Small intestine (tissue), 7 donors: ENCODE measurements around the gene TBC1D17. TPM values are rescaled to one million over a fixed set of nuclear protein-coding genes. Genes with fewer than 3 reads are reported as not detected.

Experiments
- DNase-seq, 2 donors: peaks; one replicate each; pipeline versions ENCODE4 v3.0.0 to v3.0.0-alpha.2; 2013
- FAIRE-seq: peaks from 2 replicates; lab custom pipeline; 2012; peaks lifted over from hg19 to GRCh38; lab: Jason Lieb, UNC
- H3K27ac ChIP-seq, 3 donors: one replicate each; pipeline ENCODE4 v1.5.1; 2013; ENCODE audit warnings: low read length in 2 of 3, mild to moderate bottlenecking in 2 of 3, control low read depth in 1 of 3, inconsistent platforms in 1 of 3, low read depth in 1 of 3, moderate library complexity in 1 of 3
- H3K27me3 ChIP-seq, 3 donors: one replicate each; pipeline ENCODE4 v1.6.1; 2013; ENCODE audit warnings: low read length in 3 of 3, inconsistent platforms in 1 of 3; ENCODE audit not compliant: control insufficient read depth in 3 of 3, insufficient read depth in 3 of 3
- H3K36me3 ChIP-seq, 3 donors: one replicate each; pipeline ENCODE4 v1.6.1; 2013; ENCODE audit warnings: low read length in 3 of 3, inconsistent platforms in 1 of 3, low read depth in 1 of 3, mild to moderate bottlenecking in 1 of 3, moderate library complexity in 1 of 3; ENCODE audit not compliant: control insufficient read depth in 3 of 3, insufficient read depth in 2 of 3
- H3K4me1 ChIP-seq, 3 donors: one replicate each; pipeline ENCODE4 v1.6.1; 2013; ENCODE audit warnings: low read length in 2 of 3, inconsistent platforms in 1 of 3, low read depth in 1 of 3, mild to moderate bottlenecking in 1 of 3, moderate library complexity in 1 of 3; ENCODE audit not compliant: control insufficient read depth in 3 of 3, insufficient read depth in 2 of 3
- H3K4me3 ChIP-seq, 3 donors: one replicate each; pipeline ENCODE4 v1.5.1; 2013; ENCODE audit warnings: low read length in 3 of 3, control low read depth in 1 of 3, inconsistent platforms in 1 of 3, low read depth in 1 of 3, mild to moderate bottlenecking in 1 of 3, moderate library complexity in 1 of 3
- H3K9me3 ChIP-seq, 2 donors: one replicate each; pipeline ENCODE4 v1.6.1; 2013; ENCODE audit warnings: low read depth in 1 of 2, low read length in 1 of 2; ENCODE audit not compliant: control insufficient read depth in 2 of 2, insufficient read depth in 1 of 2
- WGBS, 3 donors: extraction: QIAGEN DNeasy Blood & Tissue Kit; methylation state at CpG; one replicate each; pipeline ENCODE4 v1.1.7; 2013; 5-methylcytosine and 5-hydroxymethylcytosine counted together
- polyA plus RNA-seq, 4 donors: library from polyadenylated mRNA; stranded (reverse) in 3 of 4; unstranded in 1 of 4; fragments of 200-250 nt in 3 of 4; fragments of 120-200 nt in 1 of 4; gene quantifications; one replicate each; pipeline versions ENCODE4 v1.2.1 to v1.2.3, GENCODE V29; 2013
- donor health status: healthy with polysubstance abuse.
- donor health status: control.
- donor health status: control.
- donor health status: Bipolar disorder and iron deficiency.
- donor health status: healthy.

TBC1D17 gene
- polyA plus RNA-seq, 4 donors = 23.6 to 52.6 (median 36.4) TPM

- DNase-seq = no peak
Observed at GRCh38 chr19:49855676-49856573, 21.6 kb upstream of the TBC1D17 start.

GRCh38 chr19:49856574-49857021 lies 20.9 kb upstream of the TBC1D17 start:
- Histone ChIP-seq H3K4me1 (peaks cover 0 to 23% (median 0%) of the 10 kb centered on the region in 3 donors), H3K4me3 (no peak overlapping the region), H3K27ac (no peak overlapping the region), H3K36me3 (peaks cover 4 to 81% (median 16%) of the 10 kb centered on the region in 3 donors), H3K27me3 (no peaks in the 10 kb centered on the region), H3K9me3 (no peaks in the 10 kb centered on the region)
- DNase-seq (no peak), FAIRE-seq (no peak)
- WGBS, 3 donors = 90 to 92% (median 91%) methylated on average over 16 to 18 of the region's 18 CpGs

More at GRCh38 chr19:49855676-49856573, 21.6 kb upstream of the TBC1D17 start:
- WGBS, 3 donors = 80 to 83% (median 81%) methylated on average over 21 of the region's 21 CpGs
- peaks cover 0 to 23% (median 0%) of the 10 kb centered on the region in 3 donors for H3K4me1 ChIP-seq
- no peaks in the 10 kb centered on the region for H3K9me3 ChIP-seq
- peaks cover 4 to 75% (median 16%) of the 10 kb centered on the region in 3 donors for H3K36me3 ChIP-seq
- no peak overlapping the region for H3K4me3 ChIP-seq
- H3K27ac ChIP-seq = no peak overlapping the region
- no peaks in the 10 kb centered on the region for H3K27me3 ChIP-seq
- FAIRE-seq = no peak

- 91 to 92% (median 91%) methylated on average over 25 to 26 of the region's 26 CpGs for whole genome bisulfite sequencing, 3 donors
- Histone ChIP-seq H3K27me3 (no peaks in the 10 kb centered on the region), H3K36me3 (peaks cover 7 to 88% (median 18%) of the 10 kb centered on the region in 3 donors), H3K4me1 (peaks cover 0 to 19% (median 0%) of the 10 kb centered on the region in 3 donors), H3K27ac (no peak overlapping the region), H3K9me3 (no peaks in the 10 kb centered on the region), H3K4me3 (no peak overlapping the region)
- FAIRE-seq (no peak), DNase-seq (no peak)
Observed at GRCh38 chr19:49857061-49857837, 20.3 kb upstream of the TBC1D17 start.

- FAIRE-seq (no peak), DNase-seq (no peak)
- WGBS, 3 donors = 82 to 94% (median 82%) methylated on average over 5 of the region's 5 CpGs
- Histone ChIP-seq H3K4me1 (peaks cover 0 to 14% (median 0%) of the 10 kb centered on the region in 3 donors), H3K27me3 (no peaks in the 10 kb centered on the region), H3K27ac (no peak overlapping the region), H3K36me3 (peaks cover 7 to 92% (median 18%) of the 10 kb centered on the region in 3 donors), H3K9me3 (no peaks in the 10 kb centered on the region), H3K4me3 (no peak overlapping the region)
Observed at GRCh38 chr19:49857838-49858087, 19.7 kb upstream of the TBC1D17 start.

GRCh38 chr19:49858088-49858985 lies 19.2 kb upstream of the TBC1D17 start:
- DNase-seq (no peak), FAIRE-seq (no peak)
- Histone ChIP-seq H3K27ac (no peak overlapping the region), H3K9me3 (no peaks in the 10 kb centered on the region), H3K4me3 (no peak overlapping the region), H3K36me3 (peaks cover 7 to 96% (median 21%) of the 10 kb centered on the region in 3 donors), H3K27me3 (no peaks in the 10 kb centered on the region), H3K4me1 (peaks cover 0 to 11% (median 0%) of the 10 kb centered on the region in 3 donors)
- 87 to 90% (median 89%) methylated on average over 28 to 37 of the region's 37 CpGs for WGBS, 3 donors

- Histone ChIP-seq H3K27me3 (no peaks in the 10 kb centered on the region), H3K4me3 (no peak overlapping the region), H3K4me1 (no peaks in the 10 kb centered on the region), H3K36me3 (peaks cover 8 to 97% (median 25%) of the 10 kb centered on the region in 3 donors), H3K9me3 (no peaks in the 10 kb centered on the region), H3K27ac (no peak overlapping the region)
- DNase-seq (no peak), FAIRE-seq (no peak)
- 84 to 88% (median 87%) methylated on average over 22 of the region's 22 CpGs for WGBS, 3 donors
Observed at GRCh38 chr19:49859682-49860335, 17.7 kb upstream of the TBC1D17 start.

- no peak overlapping the region for H3K4me3 ChIP-seq
- no peak for DNase-seq
- FAIRE-seq = no peak
- H3K4me1 ChIP-seq = peaks cover 0 to 4% (median 3%) of the 10 kb centered on the region in 3 donors
- peaks cover 8 to 94% (median 21%) of the 10 kb centered on the region in 3 donors for H3K36me3 ChIP-seq
- WGBS, 3 donors = 71 to 80% (median 74%) methylated on average over 16 to 17 of the region's 17 CpGs
- H3K9me3 ChIP-seq = no peaks in the 10 kb centered on the region
- H3K27me3 ChIP-seq = no peaks in the 10 kb centered on the region
- no peak overlapping the region for H3K27ac ChIP-seq
Observed at GRCh38 chr19:49860336-49861102, 17.0 kb upstream of the TBC1D17 start.
